Testis (tissue), 3 donors: ENCODE data around the gene PCDHGA1. TPM values are rescaled to one million over a fixed set of nuclear protein-coding genes. Genes with fewer than 3 reads are reported as not detected.

Experiments used
- DNase-seq: peaks from one replicate; pipeline ENCODE4 v3.0.0-alpha.2; 2019
- H3K27ac ChIP-seq, 2 donors: fragments of 200-600 bp; sonication (generic); one replicate each; pipeline ENCODE4 v1.5.1; 2019
- H3K27me3 ChIP-seq: fragments of 200-600 bp; sonication (generic); one replicate; pipeline ENCODE4 v1.5.1; 2019
- H3K36me3 ChIP-seq: fragments of 200-600 bp; sonication (generic); one replicate; pipeline ENCODE4 v1.5.1; 2017; ENCODE audit warnings: low read depth; ENCODE audit errors: missing control alignments
- H3K4me1 ChIP-seq: fragments of 200-600 bp; sonication (generic); one replicate; pipeline ENCODE4 v1.5.1; 2019
- H3K4me3 ChIP-seq, 2 donors: fragments of 200-600 bp; sonication (generic); one replicate each; pipeline ENCODE4 v1.5.1; 2017 to 2019
- H3K9me3 ChIP-seq: fragments of 200-600 bp; sonication (generic); one replicate; pipeline ENCODE4 v1.5.1; 2017
- POLR2A ChIP-seq: fragments of 450-650 bp; IDR thresholded peaks from one replicate; pipeline ENCODE4 v1.6.1; 2017; ENCODE audit warnings: antibody characterized with exemption, mild to moderate bottlenecking, moderate library complexity
- WGBS, 2 donors: methylation state at CpG; one replicate each; pipeline ENCODE4 v1.1.5; 2018; 5-methylcytosine and 5-hydroxymethylcytosine counted together
- intact Hi-C: fragments of 100-400 bp; cut with DNase I; formaldehyde crosslinking; loops from one replicate; pipeline ENCODE4 v1.15.1; 2023; ENCODE audit warnings: low total_unique reads
- polyA plus RNA-seq: library from polyadenylated mRNA; stranded (reverse); fragments of 350-450 nt; fragmentation: Illumina TruSeq; extraction: RNeasy Lipid Tissue Mini Kit (QIAGEN cat#74804); gene quantifications from one replicate; pipeline ENCODE4 v1.2.3, GENCODE V29; 2014; ENCODE audit warnings: low read depth, low replicate concordance; ENCODE audit not compliant: insufficient read depth
- total RNA-seq, 2 donors: library from RNA; depleted of rRNA; stranded (reverse); fragments of >200 nt; gene quantifications; one replicate each; pipeline ENCODE4 v1.2.3, GENCODE V29; 2016
- TF ChIP-seq, protein P1 (sequence below), 3 experiments: fragments of 450-650 bp in 2 of 3; fragments of 200-600 bp in 1 of 3; sonication (generic) in 1 of 3; IDR thresholded peaks; one replicate each; pipeline ENCODE4 v1.5.1; 2016 to 2019; ENCODE audit warnings: antibody characterized with exemption in 3 of 3, mild to moderate bottlenecking in 2 of 3, moderate library complexity in 1 of 3

PCDHGA1 gene
- total and polyA plus RNA-seq, 3 donors from 2014 or later = 1.6 to 13.1 (median 8.7) TPM

DNA sequence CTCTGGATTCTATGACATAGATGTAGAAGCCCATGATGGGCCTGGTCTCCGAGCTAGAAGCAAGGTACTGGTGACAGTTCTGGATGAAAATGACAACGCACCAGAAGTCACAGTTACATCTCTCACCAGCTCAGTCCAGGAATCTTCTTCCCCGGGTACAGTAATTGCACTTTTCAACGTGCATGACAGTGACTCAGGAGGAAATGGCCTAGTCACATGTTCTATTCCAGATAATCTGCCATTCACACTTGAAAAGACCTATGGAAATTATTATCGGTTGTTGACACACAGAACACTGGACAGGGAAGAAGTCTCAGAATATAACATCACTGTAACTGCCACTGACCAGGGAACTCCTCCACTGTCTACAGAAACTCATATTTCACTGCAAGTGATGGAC, 25.8 kb downstream of the PCDHGA1 start:
- Histone ChIP-seq H3K27ac (no peak overlapping the region), H3K4me3 (no peak overlapping the region), H3K27me3 (no peaks in the 10 kb centered on the region), H3K9me3 (no peaks in the 10 kb centered on the region), H3K36me3 (no peaks in the 10 kb centered on the region), H3K4me1 (no peaks in the 10 kb centered on the region)
- TF ChIP-seq POLR2A = no peak
- TF ChIP-seq, protein P1, sequence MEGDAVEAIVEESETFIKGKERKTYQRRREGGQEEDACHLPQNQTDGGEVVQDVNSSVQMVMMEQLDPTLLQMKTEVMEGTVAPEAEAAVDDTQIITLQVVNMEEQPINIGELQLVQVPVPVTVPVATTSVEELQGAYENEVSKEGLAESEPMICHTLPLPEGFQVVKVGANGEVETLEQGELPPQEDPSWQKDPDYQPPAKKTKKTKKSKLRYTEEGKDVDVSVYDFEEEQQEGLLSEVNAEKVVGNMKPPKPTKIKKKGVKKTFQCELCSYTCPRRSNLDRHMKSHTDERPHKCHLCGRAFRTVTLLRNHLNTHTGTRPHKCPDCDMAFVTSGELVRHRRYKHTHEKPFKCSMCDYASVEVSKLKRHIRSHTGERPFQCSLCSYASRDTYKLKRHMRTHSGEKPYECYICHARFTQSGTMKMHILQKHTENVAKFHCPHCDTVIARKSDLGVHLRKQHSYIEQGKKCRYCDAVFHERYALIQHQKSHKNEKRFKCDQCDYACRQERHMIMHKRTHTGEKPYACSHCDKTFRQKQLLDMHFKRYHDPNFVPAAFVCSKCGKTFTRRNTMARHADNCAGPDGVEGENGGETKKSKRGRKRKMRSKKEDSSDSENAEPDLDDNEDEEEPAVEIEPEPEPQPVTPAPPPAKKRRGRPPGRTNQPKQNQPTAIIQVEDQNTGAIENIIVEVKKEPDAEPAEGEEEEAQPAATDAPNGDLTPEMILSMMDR (IDR thresholded peaks at IDR 0.05) = no peak
- intact Hi-C loops = no loop called here
- DNase-seq = no peak
- WGBS, 2 donors = 39 to 56% methylated on average over 5 of the region's 5 CpGs

DNA sequence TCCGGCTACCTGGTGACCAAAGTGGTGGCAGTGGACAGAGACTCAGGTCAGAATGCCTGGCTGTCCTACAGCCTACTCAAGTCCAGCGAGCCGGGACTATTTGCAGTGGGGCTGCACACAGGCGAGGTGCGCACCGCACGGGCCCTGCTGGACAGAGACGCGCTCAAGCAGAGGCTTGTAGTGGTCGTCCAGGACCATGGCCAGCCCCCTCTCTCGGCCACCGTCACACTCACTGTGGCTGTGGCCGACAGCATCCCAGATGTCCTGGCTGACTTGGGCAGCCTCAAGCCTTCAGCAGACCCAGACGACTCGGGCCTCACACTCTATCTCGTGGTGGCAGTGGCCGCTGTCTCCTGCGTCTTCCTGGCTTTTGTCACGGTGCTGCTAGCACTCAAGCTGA, 26.6 kb downstream of the PCDHGA1 start:
- no peak overlapping the region for H3K27ac ChIP-seq
- intact Hi-C loops = no loop called here
- no peak overlapping the region for H3K4me3 ChIP-seq
- H3K36me3 ChIP-seq = no peaks in the 10 kb centered on the region
- no peaks in the 10 kb centered on the region for H3K27me3 ChIP-seq
- no peaks in the 10 kb centered on the region for H3K9me3 ChIP-seq
- no peak for DNase-seq
- 34 to 72% methylated on average over 3 to 13 of the region's 19 CpGs for WGBS, 2 donors
- no peak for TF ChIP-seq POLR2A
- TF ChIP-seq, protein P1 (IDR thresholded peaks at IDR 0.05) = no peak
- H3K4me1 ChIP-seq = no peaks in the 10 kb centered on the region

DNA sequence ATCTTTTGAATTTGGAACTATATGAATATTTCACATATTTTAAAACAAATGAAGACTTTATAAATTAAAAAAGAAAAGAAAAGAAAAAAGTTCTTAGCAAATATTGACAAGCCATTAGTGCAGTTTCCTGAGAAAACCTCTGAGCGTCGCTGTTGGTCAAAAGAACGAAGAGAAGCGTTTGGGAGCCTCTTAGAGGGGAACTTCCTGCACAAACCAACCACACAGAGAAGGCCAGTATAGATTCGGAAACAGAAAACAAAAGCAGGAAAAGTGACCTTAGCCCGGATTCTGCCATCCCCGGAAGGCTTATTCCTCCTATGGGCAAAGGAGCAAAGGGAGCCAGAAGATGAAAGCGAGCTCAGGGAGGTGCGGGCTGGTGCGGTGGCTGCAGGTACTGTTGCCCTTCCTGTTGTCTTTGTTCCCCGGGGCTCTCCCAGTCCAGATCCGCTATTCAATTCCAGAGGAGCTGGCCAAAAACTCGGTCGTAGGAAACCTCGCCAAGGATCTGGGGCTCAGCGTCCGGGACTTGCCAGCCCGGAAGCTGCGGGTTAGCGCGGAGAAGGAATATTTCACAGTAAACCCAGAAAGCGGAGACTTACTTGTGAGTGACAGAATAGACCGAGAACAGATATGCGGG, 29.6 kb downstream of the PCDHGA1 start, which contains the start of gene PCDHGB2:
Gene PCDHGB2, plus strand, starts transcription at position 205 of the 637 bp plus-strand sequence. Its CDS starts 142 bp downstream, at position 347.
- Histone ChIP-seq H3K4me1 (no peaks in the 10 kb centered on the region), H3K27ac (no peak within 1 kb of the TSS), H3K9me3 (no peaks in the 10 kb centered on the region), H3K4me3 (peak within 1 kb of the TSS in 1 of 2 donors; percentile 24), H3K27me3 (no peaks in the 10 kb centered on the region), H3K36me3 (no peaks in the 10 kb centered on the region)
- no peak for TF ChIP-seq POLR2A
- TF ChIP-seq, protein P1 (IDR thresholded peaks at IDR 0.05) = peak in 2 of 3 experiments; percentile 17 to 39
- DNase-seq = no peak
- intact Hi-C loops = no loop called here
- WGBS, 2 donors = 14 to 20% methylated on average over 24 of the region's 24 CpGs

DNA sequence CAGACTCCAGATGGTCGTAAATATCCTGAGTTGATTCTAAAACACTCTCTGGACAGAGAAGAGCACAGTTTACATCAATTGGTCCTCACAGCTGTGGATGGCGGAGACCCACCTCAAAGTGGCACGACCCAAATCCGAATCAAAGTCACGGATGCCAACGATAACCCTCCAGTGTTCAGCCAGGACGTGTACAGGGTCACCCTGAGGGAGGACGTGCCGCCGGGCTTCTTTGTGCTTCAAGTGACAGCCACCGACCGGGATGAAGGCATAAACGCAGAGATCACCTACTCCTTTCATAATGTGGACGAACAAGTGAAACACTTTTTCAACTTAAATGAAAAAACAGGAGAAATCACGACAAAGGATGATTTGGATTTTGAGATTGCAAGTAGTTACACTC, 30.4 kb downstream of the PCDHGA1 start:
- Histone ChIP-seq H3K27ac (no peak overlapping the region), H3K4me1 (no peaks in the 10 kb centered on the region), H3K9me3 (no peaks in the 10 kb centered on the region), H3K27me3 (no peaks in the 10 kb centered on the region), H3K4me3 (no peak overlapping the region), H3K36me3 (no peaks in the 10 kb centered on the region)
- intact Hi-C loops = no loop called here
- DNase-seq = no peak
- TF ChIP-seq, protein P1 (IDR thresholded peaks at IDR 0.05) = no peak
- no peak for TF ChIP-seq POLR2A
- WGBS, 2 donors = 27 to 32% methylated on average over 15 of the region's 15 CpGs

DNA sequence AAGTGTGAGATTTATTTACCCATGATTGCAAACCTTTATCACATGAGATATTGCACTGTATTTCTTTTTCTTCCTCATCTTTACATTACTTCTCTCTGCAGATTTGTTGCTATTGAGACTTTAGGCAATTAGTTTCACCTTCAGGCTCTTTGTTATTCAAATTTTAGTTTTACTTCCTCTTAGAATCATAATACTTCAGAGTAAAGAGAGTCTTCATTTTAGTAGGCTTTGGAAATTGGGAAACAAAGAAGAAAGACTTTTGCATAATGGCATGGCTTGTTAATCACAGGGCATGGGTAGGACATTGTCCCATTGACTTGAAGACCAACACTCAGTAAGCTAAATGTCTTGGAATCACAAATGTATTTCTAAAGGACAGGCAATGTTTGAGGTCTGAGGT, 32.4 kb downstream of the PCDHGA1 start:
- intact Hi-C loops = no loop called here
- Histone ChIP-seq H3K27me3 (no peaks in the 10 kb centered on the region), H3K36me3 (no peaks in the 10 kb centered on the region), H3K4me3 (no peak overlapping the region), H3K27ac (no peak overlapping the region), H3K9me3 (no peaks in the 10 kb centered on the region), H3K4me1 (no peaks in the 10 kb centered on the region)
- no peak for DNase-seq
- TF ChIP-seq POLR2A = no peak
- TF ChIP-seq, protein P1 (IDR thresholded peaks at IDR 0.05) = no peak
